ENCODE measurements around the gene RBM47. TPM values are rescaled to one million over a fixed set of nuclear protein-coding genes. Genes with fewer than 3 reads are reported as not detected.

RBM47 gene
- total RNA-seq, 1 experiment from 2014 or later, result 70.3 TPM

GRCh38 chr4:40458683-40459082, 171.0 kb downstream of the RBM47 start:
- Histone ChIP-seq H3K4me2 (ENCODE audit: insufficient read depth, insufficient read length, low read length) (no peak overlapping the region), H3K4ac (ENCODE audit: low read depth, low read length) (no peak overlapping the region), H4K91ac (ENCODE audit: insufficient read length, low read depth, low read length) (no peak overlapping the region), H3K4me1 (ENCODE audit: insufficient read depth, low read length) (no peaks in the 10 kb centered on the region; the same call in 1 of the 2 replicates), H3K14ac (ENCODE audit: insufficient read depth, low read length) (no peak overlapping the region), H3K27me3 (ENCODE audit: insufficient read depth, low read length) (no peaks in the 10 kb centered on the region), H3K23me2 (ENCODE audit: insufficient read length, low read depth, low read length, poor library complexity, severe bottlenecking) (no peaks in the 10 kb centered on the region), H2BK120ac (ENCODE audit: low read depth, low read length, poor library complexity, severe bottlenecking) (no peak overlapping the region), H3K56ac (ENCODE audit: insufficient read length, low read depth, low read length) (no peak overlapping the region), H3K23ac (ENCODE audit: insufficient read length, low read depth, low read length) (no peak overlapping the region), H2BK20ac (ENCODE audit: low read depth, low read length, poor library complexity, severe bottlenecking) (no peak overlapping the region), H2AK5ac (ENCODE audit: insufficient read length, low read length) (no peak overlapping the region), H3K27ac (ENCODE audit: insufficient read length, low read depth, low read length) (no peak overlapping the region), H4K20me1 (ENCODE audit: control insufficient read depth, insufficient read depth, insufficient read length) (no peaks in the 10 kb centered on the region), H4K8ac (replicated peaks; ENCODE audit: insufficient read length, low read depth, low read length) (no peak overlapping the region), H2BK12ac (ENCODE audit: insufficient read length, low read depth, low read length) (no peak overlapping the region), H2AFZ (ENCODE audit: low read length) (no peak overlapping the region), H4K5ac (ENCODE audit: insufficient read length, low read depth, low read length) (no peak overlapping the region), H3K79me1 (ENCODE audit: insufficient read depth, low read depth, low read length, poor library complexity, severe bottlenecking) (no peaks in the 10 kb centered on the region), H2BK5ac (ENCODE audit: insufficient read length, low read length) (no peak overlapping the region), H3T11ph (ENCODE audit: low read length) (no peak overlapping the region), H3K18ac (ENCODE audit: insufficient read length, low read depth, low read length) (no peak overlapping the region), H3K9me3 (ENCODE audit: control insufficient read depth, low read depth, low read length) (no peaks in the 10 kb centered on the region), H3K9ac (ENCODE audit: extremely low read depth, insufficient read length, low read length) (no peak overlapping the region), H2BK15ac (ENCODE audit: low read depth, low read length) (no peak overlapping the region), H3K79me2 (ENCODE audit: insufficient read depth, low read length) (no peaks in the 10 kb centered on the region; the same call in 1 of the 2 replicates)
- no peaks in the 10 kb centered on the region for H3K9me3 Mint-ChIP-seq
- H3K27me3 Mint-ChIP-seq (ENCODE audit: low read depth), result no peaks in the 10 kb centered on the region
- H3K27ac Mint-ChIP-seq, result no peak overlapping the region
- no peak overlapping the region for H3K4me3 Mint-ChIP-seq
- no CpG with 5 or more reads among the region's 4 CpGs for WGBS (ENCODE audit: extremely low coverage, insufficient read length, low lambda C conversion rate)
- no peak for DNase-seq
- no peak for TF ChIP-seq CTCF (conservative IDR thresholded peaks at IDR 0.05)
- H3K36me3 Mint-ChIP-seq (ENCODE audit: insufficient read depth in 1 of 3, low read depth in 3 of 3), result peaks cover 0 to 2% (median 0%) of the 10 kb centered on the region in 3 experiments; a peak in 1 of 7 replicates
- peaks cover 16 to 21% of the 10 kb centered on the region in 2 experiments for H3K4me1 Mint-ChIP-seq

All from H9 (cell line).